WERI-Rb-1 (cell line): ENCODE results near the gene TLCD3B.

ENCODE experiments used
- DNase-seq: peaks from one replicate; pipeline ENCODE4 v3.0.0-alpha.2; 2020
- H3K27ac ChIP-seq: fragments of 250-450 bp; sonication (Bioruptor Pico); 2 replicates; pipeline ENCODE4 v1.5.1; 2020; ENCODE audit warnings: mild to moderate bottlenecking, moderate library complexity
- H3K27me3 ChIP-seq: fragments of 250-450 bp; sonication (Bioruptor Pico); 2 replicates; pipeline ENCODE4 v1.5.1; 2021; ENCODE audit warnings: mild to moderate bottlenecking, low read depth, moderate library complexity; ENCODE audit not compliant: insufficient read depth, severe bottlenecking
- H3K36me3 ChIP-seq: fragments of 250-450 bp; sonication (Bioruptor Pico); 2 replicates; pipeline ENCODE4 v1.5.1; 2020; ENCODE audit warnings: mild to moderate bottlenecking, moderate library complexity
- H3K4me3 ChIP-seq: 2 replicates; pipeline ENCODE4 v1.5.1; 2011; ENCODE audit warnings: low read depth, mild to moderate bottlenecking, control low read depth, low read length
- H3K9me3 ChIP-seq: fragments of 250-450 bp; sonication (Bioruptor Pico); 2 replicates; pipeline ENCODE4 v1.5.1; 2021; ENCODE audit warnings: mild to moderate bottlenecking, moderate library complexity; ENCODE audit not compliant: severe bottlenecking
- CTCF ChIP-seq: IDR thresholded peaks from 2 replicates; pipeline ENCODE4 v1.5.1; 2011; ENCODE audit warnings: low read depth, mild to moderate bottlenecking, control low read depth, inconsistent platforms, low read length

Gene TLCD3B

GRCh38 chr16:30054451-30054850, 23.4 kb upstream of the TLCD3B start:
- DNase-seq, result peak; percentile 20
- TF ChIP-seq CTCF, result no peak
- Histone ChIP-seq H3K27ac (peak overlapping the region; percentile 87), H3K4me3 (no peak overlapping the region; the same call in none of the 2 replicates), H3K36me3 (peaks cover 21% of the 10 kb centered on the region), H3K9me3 (no peaks in the 10 kb centered on the region), H3K27me3 (no peaks in the 10 kb centered on the region)

- Histone ChIP-seq H3K4me3 (peak overlapping the region; percentile 87), H3K36me3 (peaks cover 20% of the 10 kb centered on the region), H3K27ac (peak overlapping the region; percentile 87), H3K9me3 (no peaks in the 10 kb centered on the region), H3K27me3 (no peaks in the 10 kb centered on the region)
- DNase-seq, result no peak
- no peak for TF ChIP-seq CTCF
Observed at GRCh38 chr16:30053376-30054015, 22.4 kb upstream of the TLCD3B start.

- Histone ChIP-seq H3K27ac (peak overlapping the region; percentile 87), H3K27me3 (no peaks in the 10 kb centered on the region), H3K9me3 (no peaks in the 10 kb centered on the region), H3K4me3 (peak overlapping the region; percentile 87), H3K36me3 (peaks cover 20% of the 10 kb centered on the region)
- peak; percentile 96 for DNase-seq
- TF ChIP-seq CTCF, result no peak
Observed at GRCh38 chr16:30052671-30053372, 21.8 kb upstream of the TLCD3B start.

- no peak for DNase-seq
- peaks cover 12% of the 10 kb centered on the region for H3K36me3 ChIP-seq
- TF ChIP-seq CTCF, result no peak
- no peaks in the 10 kb centered on the region for H3K27me3 ChIP-seq
- no peak overlapping the region for H3K4me3 ChIP-seq
- H3K27ac ChIP-seq, result no peak overlapping the region
- no peaks in the 10 kb centered on the region for H3K9me3 ChIP-seq
Observed at GRCh38 chr16:30051518-30051917, 20.4 kb upstream of the TLCD3B start.

GRCh38 chr16:30049871-30050270, 18.8 kb upstream of the TLCD3B start:
- H3K4me3 ChIP-seq, result no peak overlapping the region
- no peaks in the 10 kb centered on the region for H3K27me3 ChIP-seq
- H3K36me3 ChIP-seq, result no peaks in the 10 kb centered on the region
- peak overlapping the region; percentile 8; the same call in 1 of the 2 replicates for H3K27ac ChIP-seq
- TF ChIP-seq CTCF, result no peak
- no peaks in the 10 kb centered on the region for H3K9me3 ChIP-seq
- no peak for DNase-seq
